HL-60 (cell line): ENCODE measurements around the gene PLEKHN1.

ENCODE experiments used
- POLR2AphosphoS5 ChIP-seq: IDR thresholded peaks from 2 replicates; pipeline ENCODE4 v1.6.1; 2012; ENCODE audit warnings: low read depth
- SPI1 ChIP-seq: IDR thresholded peaks from 2 replicates; pipeline ENCODE4 v1.6.1; 2012; ENCODE audit warnings: low read depth, mild to moderate bottlenecking, borderline replicate concordance
- TF ChIP-seq, protein P1 (sequence below): IDR thresholded peaks from one replicate; pipeline ENCODE4 v1.5.1; 2011; ENCODE audit warnings: low read length, control low read depth, inconsistent platforms; ENCODE audit not compliant: insufficient read depth
- TF ChIP-seq, protein P2 (sequence below): IDR thresholded peaks from 2 replicates; pipeline ENCODE4 v1.6.1; 2012; ENCODE audit warnings: low read depth; ENCODE audit not compliant: insufficient replicate concordance

DNA sequence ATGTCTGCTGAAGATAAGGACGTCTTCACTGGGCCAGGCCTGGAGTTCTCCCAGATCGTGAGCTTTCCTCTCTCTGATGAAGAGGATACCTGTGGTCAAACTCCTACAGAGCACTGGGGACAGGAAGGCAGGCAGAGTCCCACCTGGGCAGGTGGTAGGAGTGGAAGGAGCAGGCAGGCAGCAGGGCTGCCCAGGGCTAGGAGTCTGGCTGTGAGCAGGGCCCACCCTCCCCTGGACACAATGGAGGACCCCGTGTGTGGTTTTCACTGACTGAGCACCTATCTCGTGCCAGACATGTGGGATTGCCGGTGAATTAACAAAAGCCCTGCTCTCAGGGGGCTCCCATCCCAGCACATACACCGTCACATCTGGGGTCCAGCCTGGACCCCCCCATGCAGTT lies 47.4 kb upstream of the PLEKHN1 start:
- TF ChIP-seq, protein P1, sequence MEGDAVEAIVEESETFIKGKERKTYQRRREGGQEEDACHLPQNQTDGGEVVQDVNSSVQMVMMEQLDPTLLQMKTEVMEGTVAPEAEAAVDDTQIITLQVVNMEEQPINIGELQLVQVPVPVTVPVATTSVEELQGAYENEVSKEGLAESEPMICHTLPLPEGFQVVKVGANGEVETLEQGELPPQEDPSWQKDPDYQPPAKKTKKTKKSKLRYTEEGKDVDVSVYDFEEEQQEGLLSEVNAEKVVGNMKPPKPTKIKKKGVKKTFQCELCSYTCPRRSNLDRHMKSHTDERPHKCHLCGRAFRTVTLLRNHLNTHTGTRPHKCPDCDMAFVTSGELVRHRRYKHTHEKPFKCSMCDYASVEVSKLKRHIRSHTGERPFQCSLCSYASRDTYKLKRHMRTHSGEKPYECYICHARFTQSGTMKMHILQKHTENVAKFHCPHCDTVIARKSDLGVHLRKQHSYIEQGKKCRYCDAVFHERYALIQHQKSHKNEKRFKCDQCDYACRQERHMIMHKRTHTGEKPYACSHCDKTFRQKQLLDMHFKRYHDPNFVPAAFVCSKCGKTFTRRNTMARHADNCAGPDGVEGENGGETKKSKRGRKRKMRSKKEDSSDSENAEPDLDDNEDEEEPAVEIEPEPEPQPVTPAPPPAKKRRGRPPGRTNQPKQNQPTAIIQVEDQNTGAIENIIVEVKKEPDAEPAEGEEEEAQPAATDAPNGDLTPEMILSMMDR: no peak
- TF ChIP-seq POLR2AphosphoS5 (no peak), SPI1 (no peak)
- TF ChIP-seq, protein P2, sequence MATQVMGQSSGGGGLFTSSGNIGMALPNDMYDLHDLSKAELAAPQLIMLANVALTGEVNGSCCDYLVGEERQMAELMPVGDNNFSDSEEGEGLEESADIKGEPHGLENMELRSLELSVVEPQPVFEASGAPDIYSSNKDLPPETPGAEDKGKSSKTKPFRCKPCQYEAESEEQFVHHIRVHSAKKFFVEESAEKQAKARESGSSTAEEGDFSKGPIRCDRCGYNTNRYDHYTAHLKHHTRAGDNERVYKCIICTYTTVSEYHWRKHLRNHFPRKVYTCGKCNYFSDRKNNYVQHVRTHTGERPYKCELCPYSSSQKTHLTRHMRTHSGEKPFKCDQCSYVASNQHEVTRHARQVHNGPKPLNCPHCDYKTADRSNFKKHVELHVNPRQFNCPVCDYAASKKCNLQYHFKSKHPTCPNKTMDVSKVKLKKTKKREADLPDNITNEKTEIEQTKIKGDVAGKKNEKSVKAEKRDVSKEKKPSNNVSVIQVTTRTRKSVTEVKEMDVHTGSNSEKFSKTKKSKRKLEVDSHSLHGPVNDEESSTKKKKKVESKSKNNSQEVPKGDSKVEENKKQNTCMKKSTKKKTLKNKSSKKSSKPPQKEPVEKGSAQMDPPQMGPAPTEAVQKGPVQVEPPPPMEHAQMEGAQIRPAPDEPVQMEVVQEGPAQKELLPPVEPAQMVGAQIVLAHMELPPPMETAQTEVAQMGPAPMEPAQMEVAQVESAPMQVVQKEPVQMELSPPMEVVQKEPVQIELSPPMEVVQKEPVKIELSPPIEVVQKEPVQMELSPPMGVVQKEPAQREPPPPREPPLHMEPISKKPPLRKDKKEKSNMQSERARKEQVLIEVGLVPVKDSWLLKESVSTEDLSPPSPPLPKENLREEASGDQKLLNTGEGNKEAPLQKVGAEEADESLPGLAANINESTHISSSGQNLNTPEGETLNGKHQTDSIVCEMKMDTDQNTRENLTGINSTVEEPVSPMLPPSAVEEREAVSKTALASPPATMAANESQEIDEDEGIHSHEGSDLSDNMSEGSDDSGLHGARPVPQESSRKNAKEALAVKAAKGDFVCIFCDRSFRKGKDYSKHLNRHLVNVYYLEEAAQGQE: no peak
